ENCODE data around the gene SPATA31A3. TPM values are rescaled to one million over a fixed set of nuclear protein-coding genes. Genes with fewer than 3 reads are reported as not detected.
A peak's percentile ranks its signal among the peaks of the same experiment; 100 is the strongest.
"Not testable (repeated sequence)": the region's sequence is repeated elsewhere in the genome, so short reads cannot be mapped to it uniquely, and the experiment has no call there.

Gene SPATA31A3
- total RNA-seq (not detected), polyA plus RNA-seq (ENCODE audit: insufficient read depth, low read depth, low replicate concordance) (not detected)
- long read RNA-seq, donor 1: 0 reads
- long read RNA-seq, donor 2: 0 reads
- long read RNA-seq, donor 3: 0 reads
- long read RNA-seq, donor 4: 0 reads
- long read RNA-seq, donor 5: 0 reads
- long read RNA-seq, donor 6: 0 reads
- long read RNA-seq, donor 7: 0 reads
- long read RNA-seq, donor 8: 0 reads
- long read RNA-seq, donor 9: 0 reads
- long read RNA-seq, donor 10: 0 reads

GRCh38 chr9:66992450-66992849, at the start of gene SPATA31A3:
TSS of gene SPATA31A3 (minus strand) at chr9:66992550. CDS start at chr9:66992521, 29 bp downstream.
- FAIRE-seq; H3K9ac ChIP-seq (ENCODE audit: low read length in 3 of 3); H3K9me3 ChIP-seq (ENCODE audit: control insufficient read depth in 2 of 3, insufficient read depth in 1 of 3, low read length in 3 of 3); H3K27me3 ChIP-seq (ENCODE audit: control insufficient read depth, insufficient read depth, low read length); H3K4me1 ChIP-seq (ENCODE audit: control insufficient read depth in 2 of 3, insufficient read depth in 2 of 3, low read depth in 1 of 3, low read length in 3 of 3); H3K27ac ChIP-seq (ENCODE audit: low read depth in 2 of 2, low read length in 2 of 2); H3K36me3 ChIP-seq (ENCODE audit: control insufficient read depth in 2 of 3, insufficient read depth in 3 of 3, low read length in 3 of 3); H3K4me3 ChIP-seq (ENCODE audit: low read length in 3 of 3); intact Hi-C loops (cut with DNase I): not testable (repeated sequence)
- peak in 1 of 5 donors; percentile 8 for DNase-seq

GRCh38 chr9:66952576-66952975, 39.8 kb downstream of the SPATA31A3 start:
- H3K27ac ChIP-seq (ENCODE audit: low read depth in 2 of 2, low read length in 2 of 2); H3K27me3 ChIP-seq (ENCODE audit: control insufficient read depth, insufficient read depth, low read length); FAIRE-seq; H3K36me3 ChIP-seq (ENCODE audit: control insufficient read depth in 2 of 3, insufficient read depth in 3 of 3, low read length in 3 of 3); intact Hi-C loops (cut with DNase I); H3K4me1 ChIP-seq (ENCODE audit: control insufficient read depth in 2 of 3, insufficient read depth in 2 of 3, low read depth in 1 of 3, low read length in 3 of 3); H3K9me3 ChIP-seq (ENCODE audit: control insufficient read depth in 2 of 3, insufficient read depth in 1 of 3, low read length in 3 of 3); H3K4me3 ChIP-seq (ENCODE audit: low read length in 3 of 3); H3K9ac ChIP-seq (ENCODE audit: low read length in 3 of 3): not testable (repeated sequence)
- DNase-seq: peak in 1 of 5 donors; percentile 39

GRCh38 chr9:66942400-66943155, 49.8 kb downstream of the SPATA31A3 start:
- H3K27ac ChIP-seq (ENCODE audit: low read depth in 2 of 2, low read length in 2 of 2); H3K27me3 ChIP-seq (ENCODE audit: control insufficient read depth, insufficient read depth, low read length); intact Hi-C loops (cut with DNase I); H3K36me3 ChIP-seq (ENCODE audit: control insufficient read depth in 2 of 3, insufficient read depth in 3 of 3, low read length in 3 of 3); H3K9ac ChIP-seq (ENCODE audit: low read length in 3 of 3); FAIRE-seq; H3K4me3 ChIP-seq (ENCODE audit: low read length in 3 of 3); H3K4me1 ChIP-seq (ENCODE audit: control insufficient read depth in 2 of 3, insufficient read depth in 2 of 3, low read depth in 1 of 3, low read length in 3 of 3); H3K9me3 ChIP-seq (ENCODE audit: control insufficient read depth in 2 of 3, insufficient read depth in 1 of 3, low read length in 3 of 3): not testable (repeated sequence)
- DNase-seq: peak in 2 of 5 donors; percentile 7 to 34

GRCh38 chr9:66939878-66940830, 52.2 kb downstream of the SPATA31A3 start:
- FAIRE-seq; DNase-seq; H3K9ac ChIP-seq (ENCODE audit: low read length in 3 of 3); intact Hi-C loops (cut with DNase I); H3K27me3 ChIP-seq (ENCODE audit: control insufficient read depth, insufficient read depth, low read length); H3K4me1 ChIP-seq (ENCODE audit: control insufficient read depth in 2 of 3, insufficient read depth in 2 of 3, low read depth in 1 of 3, low read length in 3 of 3); H3K27ac ChIP-seq (ENCODE audit: low read depth in 2 of 2, low read length in 2 of 2); H3K36me3 ChIP-seq (ENCODE audit: control insufficient read depth in 2 of 3, insufficient read depth in 3 of 3, low read length in 3 of 3); H3K9me3 ChIP-seq (ENCODE audit: control insufficient read depth in 2 of 3, insufficient read depth in 1 of 3, low read length in 3 of 3); H3K4me3 ChIP-seq (ENCODE audit: low read length in 3 of 3): not testable (repeated sequence)

GRCh38 chr9:66938322-66938721, 54.0 kb downstream of the SPATA31A3 start:
- H3K27ac ChIP-seq (ENCODE audit: low read depth in 2 of 2, low read length in 2 of 2); H3K4me3 ChIP-seq (ENCODE audit: low read length in 3 of 3); DNase-seq; H3K27me3 ChIP-seq (ENCODE audit: control insufficient read depth, insufficient read depth, low read length); FAIRE-seq; H3K9ac ChIP-seq (ENCODE audit: low read length in 3 of 3); H3K9me3 ChIP-seq (ENCODE audit: control insufficient read depth in 2 of 3, insufficient read depth in 1 of 3, low read length in 3 of 3); H3K4me1 ChIP-seq (ENCODE audit: control insufficient read depth in 2 of 3, insufficient read depth in 2 of 3, low read depth in 1 of 3, low read length in 3 of 3); intact Hi-C loops (cut with DNase I); H3K36me3 ChIP-seq (ENCODE audit: control insufficient read depth in 2 of 3, insufficient read depth in 3 of 3, low read length in 3 of 3): not testable (repeated sequence)

- H3K4me1 ChIP-seq (ENCODE audit: control insufficient read depth in 2 of 3, insufficient read depth in 2 of 3, low read depth in 1 of 3, low read length in 3 of 3); intact Hi-C loops (cut with DNase I); FAIRE-seq; H3K9me3 ChIP-seq (ENCODE audit: control insufficient read depth in 2 of 3, insufficient read depth in 1 of 3, low read length in 3 of 3); H3K9ac ChIP-seq (ENCODE audit: low read length in 3 of 3); H3K27ac ChIP-seq (ENCODE audit: low read depth in 2 of 2, low read length in 2 of 2); H3K36me3 ChIP-seq (ENCODE audit: control insufficient read depth in 2 of 3, insufficient read depth in 3 of 3, low read length in 3 of 3); DNase-seq; H3K4me3 ChIP-seq (ENCODE audit: low read length in 3 of 3); H3K27me3 ChIP-seq (ENCODE audit: control insufficient read depth, insufficient read depth, low read length): not testable (repeated sequence)
Measured at GRCh38 chr9:66937662-66938061, 54.7 kb downstream of the SPATA31A3 start.
